HL-60 (cell line): ENCODE data around the gene SMC3.

Experiments used
- CTCF ChIP-seq: IDR thresholded peaks from one replicate; pipeline ENCODE4 v1.5.1; 2011; ENCODE audit warnings: low read length, control low read depth, inconsistent platforms; ENCODE audit not compliant: insufficient read depth
- POLR2AphosphoS5 ChIP-seq: IDR thresholded peaks from 2 replicates; pipeline ENCODE4 v1.6.1; 2012; ENCODE audit warnings: low read depth
- SPI1 ChIP-seq: IDR thresholded peaks from 2 replicates; pipeline ENCODE4 v1.6.1; 2012; ENCODE audit warnings: low read depth, mild to moderate bottlenecking, borderline replicate concordance

DNA sequence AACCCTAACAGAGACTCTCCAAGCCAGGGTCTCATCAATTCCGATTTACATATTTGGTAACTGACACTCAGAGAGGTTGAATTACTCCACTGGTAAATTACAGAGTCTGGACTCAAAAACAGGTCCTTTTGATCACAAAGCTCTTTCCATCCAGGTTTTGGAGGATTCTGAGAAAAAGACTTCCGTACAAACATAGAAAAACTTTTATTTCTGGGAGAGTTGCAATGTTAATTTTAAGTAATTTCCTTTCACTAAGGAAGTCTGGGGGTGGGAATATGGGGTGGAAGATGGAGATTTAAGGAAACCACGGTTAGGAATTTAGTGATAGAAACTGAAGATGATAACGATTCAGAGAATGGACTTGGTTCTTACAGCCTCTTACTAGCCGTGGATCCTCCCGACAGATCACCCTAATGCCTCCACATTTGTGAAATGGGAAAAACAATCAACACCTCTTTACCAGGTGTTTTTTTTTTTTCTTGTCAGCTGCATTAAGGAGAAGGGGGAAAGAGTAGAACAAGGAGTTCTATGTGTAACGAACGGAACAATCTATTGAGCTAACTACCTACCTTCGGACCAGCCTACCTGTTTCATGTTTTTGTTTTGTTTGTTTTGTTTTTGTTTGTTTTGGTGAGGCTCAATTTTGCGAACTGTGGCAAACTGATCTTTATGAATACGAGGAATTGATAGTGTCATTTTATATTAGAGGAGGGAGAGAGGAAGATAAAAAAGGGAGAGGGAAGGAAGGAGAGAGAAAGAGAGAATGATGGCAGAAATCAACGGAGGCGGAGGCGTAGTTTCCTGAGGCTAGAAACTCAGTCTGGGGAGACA, 74.9 kb downstream of the SMC3 start:
- TF ChIP-seq CTCF: no peak
- no peak for TF ChIP-seq POLR2AphosphoS5
- TF ChIP-seq SPI1: no peak
